Gastroesophageal sphincter (tissue), 3 donors: ENCODE data around the gene CD3E.

Experiments used
- CTCF ChIP-seq, 4 experiments: fragments of 200-600 bp in 2 of 4; fragments of 450-650 bp in 2 of 4; sonication (generic) in 1 of 4; IDR thresholded peaks; one replicate each; pipeline ENCODE4 v1.5.1; 2017 to 2019; ENCODE audit warnings: antibody characterized with exemption in 4 of 4, mild to moderate bottlenecking in 2 of 4, moderate library complexity in 2 of 4
- POLR2A ChIP-seq, 2 donors: fragments of 450-650 bp; IDR thresholded peaks; one replicate each; pipeline ENCODE4 v1.6.1; 2017; ENCODE audit warnings: antibody characterized with exemption in 2 of 2, mild to moderate bottlenecking in 2 of 2, moderate library complexity in 1 of 2

GRCh38 chr11:118343981-118344515 lies 39.5 kb downstream of the CD3E start, which contains the start of gene CD3G:
- TF ChIP-seq POLR2A (IDR thresholded peaks at IDR 0.05) (no peak), CTCF (IDR thresholded peaks at IDR 0.05) (no peak)
